ENCODE results near the gene FTO.

FTO gene

GRCh38 chr16:53895433-53895832 lies 191.5 kb downstream of the FTO start:
- no peak for FAIRE-seq
- no peak for DNase-seq (ENCODE audit: low spot score)

- DNase-seq (ENCODE audit: low spot score), result no peak
- no peak for FAIRE-seq
These were observed 191.9 kb downstream of the FTO start for GRCh38 chr16:53895851-53896250.

- FAIRE-seq (no peak), DNase-seq (ENCODE audit: low spot score) (no peak)
These were observed 192.8 kb downstream of the FTO start for GRCh38 chr16:53896722-53897121.

- DNase-seq (ENCODE audit: low spot score), result no peak
- no peak for FAIRE-seq
These were observed 195.0 kb downstream of the FTO start for GRCh38 chr16:53898993-53899392.

GRCh38 chr16:53899431-53899830 lies 195.5 kb downstream of the FTO start:
- DNase-seq (ENCODE audit: low spot score), result no peak
- FAIRE-seq, result no peak

- FAIRE-seq (no peak), DNase-seq (ENCODE audit: low spot score) (no peak)
These were observed 196.7 kb downstream of the FTO start for GRCh38 chr16:53900667-53901066.

- FAIRE-seq, result no peak
- DNase-seq (ENCODE audit: low spot score), result no peak
These were observed 197.5 kb downstream of the FTO start for GRCh38 chr16:53901408-53901807.

- no peak for FAIRE-seq
- DNase-seq (ENCODE audit: low spot score), result no peak
These were observed 200.6 kb downstream of the FTO start for GRCh38 chr16:53904533-53904932.

- FAIRE-seq (no peak), DNase-seq (ENCODE audit: low spot score) (no peak)
These were observed 201.1 kb downstream of the FTO start for GRCh38 chr16:53905028-53905427.

GRCh38 chr16:53908731-53909130 lies 204.8 kb downstream of the FTO start:
- DNase-seq (ENCODE audit: low spot score) (no peak), FAIRE-seq (no peak)

GRCh38 chr16:53910990-53911389 lies 207.0 kb downstream of the FTO start:
- FAIRE-seq, result no peak
- DNase-seq (ENCODE audit: low spot score), result no peak

GRCh38 chr16:53911513-53911912 lies 207.6 kb downstream of the FTO start:
- no peak for FAIRE-seq

GRCh38 chr16:53912155-53912554 lies 208.2 kb downstream of the FTO start:
- FAIRE-seq (peak; percentile 42), DNase-seq (ENCODE audit: low spot score) (peak; percentile 15)

More at GRCh38 chr16:53911513-53911912, 207.6 kb downstream of the FTO start:
- DNase-seq (ENCODE audit: low spot score), result no peak

- peak; percentile 29 for DNase-seq (ENCODE audit: low spot score)
- peak; percentile 42 for FAIRE-seq
These were observed 209.3 kb downstream of the FTO start for GRCh38 chr16:53913099-53913870.

- no peak for FAIRE-seq
- no peak for DNase-seq (ENCODE audit: low spot score)
These were observed 210.0 kb downstream of the FTO start for GRCh38 chr16:53913920-53914319.

- no peak for FAIRE-seq
- no peak for DNase-seq (ENCODE audit: low spot score)
These were observed 210.8 kb downstream of the FTO start for GRCh38 chr16:53914736-53915135.

GRCh38 chr16:53915452-53916160 lies 211.7 kb downstream of the FTO start:
- FAIRE-seq, result no peak
- no peak for DNase-seq (ENCODE audit: low spot score)

- no peak for FAIRE-seq
- DNase-seq (ENCODE audit: low spot score), result no peak
These were observed 217.0 kb downstream of the FTO start for GRCh38 chr16:53920988-53921387.

GRCh38 chr16:53922067-53922806 lies 218.3 kb downstream of the FTO start:
- DNase-seq (ENCODE audit: low spot score), result no peak
- FAIRE-seq, result no peak

- no peak for FAIRE-seq
- no peak for DNase-seq (ENCODE audit: low spot score)
These were observed 219.0 kb downstream of the FTO start for GRCh38 chr16:53922807-53923571.

- FAIRE-seq, result no peak
- DNase-seq (ENCODE audit: low spot score), result no peak
These were observed 220.6 kb downstream of the FTO start for GRCh38 chr16:53924331-53925106.
